Measurements from ENCODE around the gene WFDC12.

WFDC12 gene

DNA sequence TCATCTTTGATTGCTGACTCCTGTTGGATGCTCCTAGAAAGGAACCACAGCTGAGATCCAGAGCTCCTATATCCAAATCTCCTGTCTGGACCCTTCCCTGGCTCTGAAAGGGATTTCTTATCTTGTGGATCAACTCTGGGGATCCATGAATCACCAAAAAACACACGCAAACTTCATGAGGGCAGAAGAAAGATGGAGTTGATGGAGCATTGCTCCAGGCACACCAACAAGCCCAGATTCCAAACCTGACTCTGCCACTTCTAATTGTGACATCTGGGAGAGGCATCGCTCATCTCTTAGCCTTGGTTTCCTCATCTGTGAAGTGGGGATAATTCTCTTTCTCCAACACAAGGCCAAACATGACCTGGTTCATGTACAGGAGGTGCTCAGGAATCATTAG is 30.1 kb downstream of the WFDC12 start:
- no peak for DNase-seq (ENCODE audit: extremely low read depth in 1 of 2, low read depth in 1 of 2)

DNA sequence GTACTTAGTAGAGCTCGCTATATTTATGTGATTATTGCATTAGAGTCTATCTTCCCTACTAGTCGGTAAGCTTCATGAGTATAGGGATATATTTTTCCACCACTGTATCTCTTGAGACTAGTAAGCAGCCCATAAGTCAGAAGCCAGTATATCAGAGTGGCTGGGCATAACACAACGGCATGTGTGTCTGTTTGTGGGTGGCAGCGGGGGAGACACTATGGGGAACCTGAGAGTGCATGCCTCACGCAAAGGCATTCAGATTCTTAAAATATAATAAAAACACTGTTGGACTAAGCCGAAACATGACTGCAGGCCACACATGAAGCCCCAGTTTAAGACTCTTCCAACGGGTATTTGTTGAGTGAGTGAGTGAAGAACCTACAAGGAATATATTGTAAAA is 31.4 kb downstream of the WFDC12 start:
- DNase-seq (ENCODE audit: extremely low read depth in 1 of 2, low read depth in 1 of 2) = no peak

DNA sequence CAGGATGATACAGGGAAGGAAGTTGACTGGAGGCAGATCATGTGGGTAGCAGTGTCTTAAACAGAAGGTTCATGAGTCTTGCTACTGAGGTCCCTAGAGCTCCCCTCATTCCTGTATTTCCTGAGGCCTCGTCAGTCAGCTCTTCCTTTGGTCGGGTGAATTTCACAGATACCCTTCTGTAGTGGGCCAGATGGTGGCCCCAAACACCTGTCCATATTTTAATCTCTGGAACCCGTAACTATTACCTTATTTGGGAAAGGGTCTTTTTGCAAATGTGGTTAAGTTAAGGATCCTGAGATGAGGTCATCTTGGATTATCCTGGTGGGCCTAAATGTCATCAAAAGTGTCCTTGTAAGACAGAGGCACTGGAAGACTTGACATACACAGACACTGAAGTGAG is 32.9 kb downstream of the WFDC12 start:
- no peak for DNase-seq (ENCODE audit: extremely low read depth in 1 of 2, low read depth in 1 of 2)

DNA sequence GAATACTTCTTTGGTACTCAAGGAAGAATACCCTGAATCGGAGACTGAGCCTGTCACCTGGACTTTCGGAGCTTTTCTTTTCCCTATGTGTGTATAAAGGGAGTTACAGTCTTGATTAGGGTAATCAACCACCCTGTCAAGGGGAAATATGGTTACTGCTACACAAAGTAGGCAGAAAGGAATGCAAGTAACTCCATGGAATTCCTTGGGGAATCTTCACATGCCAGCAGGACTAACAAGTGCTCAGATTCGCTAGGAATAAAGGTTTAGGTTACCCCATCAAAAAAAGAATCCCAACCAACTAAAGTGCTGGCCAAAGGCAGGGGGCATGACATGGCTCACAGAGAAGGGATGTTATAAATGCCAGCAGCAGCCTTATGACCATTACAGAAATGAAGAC is 33.8 kb downstream of the WFDC12 start:
- DNase-seq (ENCODE audit: extremely low read depth in 1 of 2, low read depth in 1 of 2) = no peak

DNA sequence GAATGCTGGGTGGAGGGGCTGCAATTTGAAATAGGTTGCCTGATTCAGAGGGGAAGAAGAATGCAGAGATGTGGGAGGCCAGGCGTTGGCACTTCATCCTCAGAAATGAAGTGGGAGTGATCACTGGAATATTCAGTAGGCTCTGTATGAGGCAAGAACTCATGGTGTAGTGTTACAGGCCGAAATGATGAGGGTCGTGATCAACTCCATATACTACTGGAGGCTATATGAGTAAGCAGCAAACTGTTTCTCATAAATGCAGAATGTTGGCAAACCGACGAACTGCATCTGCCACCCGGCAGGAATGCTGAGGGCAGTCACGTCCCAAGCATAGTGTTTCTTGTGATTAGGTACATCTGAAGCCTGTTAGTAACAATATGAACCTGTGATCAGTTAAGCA is 36.0 kb downstream of the WFDC12 start:
- no peak for DNase-seq (ENCODE audit: extremely low read depth in 1 of 2, low read depth in 1 of 2)

DNA sequence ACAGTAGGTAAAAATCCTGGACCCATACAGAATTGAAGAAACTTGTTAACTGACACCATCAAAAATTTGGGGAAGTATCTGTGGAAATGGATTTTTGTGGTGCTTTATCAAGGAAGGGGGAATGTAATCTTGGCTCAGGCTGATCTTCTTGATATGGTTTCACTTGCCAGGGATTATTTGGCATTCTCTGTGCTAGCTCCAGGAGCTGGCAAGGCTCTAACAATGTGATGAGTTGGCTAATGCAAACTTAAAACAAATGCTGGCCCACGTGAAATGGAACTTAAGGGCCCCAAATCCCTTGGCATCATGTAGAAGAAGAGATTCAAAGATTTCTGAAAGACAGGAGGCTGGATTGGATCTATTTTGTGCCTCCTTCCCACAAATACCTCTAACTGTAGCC is 36.5 kb downstream of the WFDC12 start:
- no peak for DNase-seq (ENCODE audit: extremely low read depth in 1 of 2, low read depth in 1 of 2)

DNA sequence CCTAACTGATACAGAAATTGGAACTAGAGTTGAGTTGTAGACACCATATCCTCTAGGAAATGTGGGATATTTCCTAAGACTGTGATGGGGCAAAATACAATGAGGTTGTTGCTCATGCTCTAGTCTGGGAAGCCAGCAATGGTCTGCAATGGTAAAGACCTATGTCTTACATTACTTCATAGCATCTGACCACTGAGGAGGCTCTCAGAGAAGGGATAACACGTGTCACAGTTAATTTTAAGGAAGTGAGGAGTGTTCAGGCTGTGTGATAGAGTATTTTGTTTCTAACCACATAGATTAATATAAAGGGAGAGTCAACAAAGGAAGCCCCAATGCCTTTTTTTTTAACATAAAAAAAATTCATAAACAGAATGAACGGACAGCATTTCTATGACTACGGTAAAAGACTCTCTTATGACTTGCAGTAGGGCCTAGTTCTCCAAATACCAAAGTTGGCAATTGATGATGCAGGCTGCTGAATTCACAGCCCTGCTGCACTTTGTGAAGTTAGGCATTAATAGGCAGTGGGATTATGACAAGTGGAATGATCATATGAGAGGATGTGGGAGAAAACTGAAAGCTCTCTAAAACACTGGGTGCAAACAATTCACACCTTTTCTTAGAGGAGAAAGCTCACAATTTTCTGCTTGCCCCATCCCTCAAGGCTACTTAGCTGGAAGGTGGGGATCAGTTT is 37.0 kb downstream of the WFDC12 start:
- no peak for DNase-seq (ENCODE audit: extremely low read depth in 1 of 2, low read depth in 1 of 2)

DNA sequence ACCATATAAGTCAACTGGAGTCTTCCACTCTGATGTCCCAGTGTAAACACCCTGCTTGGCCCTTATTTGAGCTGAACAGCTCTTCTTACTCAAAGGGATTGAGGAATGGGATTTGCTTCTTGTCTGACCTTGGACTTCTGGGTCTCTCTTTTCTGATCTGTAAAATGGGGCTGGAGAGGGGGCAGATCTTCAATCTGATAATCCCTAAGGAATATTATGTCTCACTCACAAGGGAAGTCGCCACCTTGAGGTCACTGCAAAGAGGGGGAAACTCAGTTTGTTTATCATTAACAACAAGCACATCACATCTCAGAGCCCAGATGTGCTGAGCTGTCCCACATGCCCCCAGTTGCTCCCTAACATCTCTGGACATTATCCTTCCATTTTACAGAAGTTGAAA is 38.4 kb downstream of the WFDC12 start:
- no peak for DNase-seq (ENCODE audit: extremely low read depth in 1 of 2, low read depth in 1 of 2)

DNA sequence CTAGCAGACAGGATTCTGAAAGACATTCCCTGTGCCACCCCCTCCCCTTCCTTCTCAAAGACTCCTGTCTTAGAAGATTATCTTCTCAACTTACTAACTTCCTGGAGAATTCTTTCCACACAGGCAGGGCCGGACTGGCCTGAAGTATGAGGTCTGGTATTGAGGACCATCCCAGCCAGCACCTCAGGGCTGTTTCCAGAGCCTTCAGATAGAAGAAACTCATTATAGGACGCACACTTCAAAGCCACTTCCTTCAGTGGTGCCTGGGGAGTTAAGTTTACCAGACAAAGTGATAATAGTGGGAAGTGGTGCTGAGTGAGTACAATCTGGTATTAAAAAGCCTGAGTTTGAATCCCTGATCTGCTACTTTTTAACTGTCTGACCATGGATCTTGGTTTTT is 39.0 kb downstream of the WFDC12 start:
- DNase-seq (ENCODE audit: extremely low read depth in 1 of 2, low read depth in 1 of 2) = no peak

DNA sequence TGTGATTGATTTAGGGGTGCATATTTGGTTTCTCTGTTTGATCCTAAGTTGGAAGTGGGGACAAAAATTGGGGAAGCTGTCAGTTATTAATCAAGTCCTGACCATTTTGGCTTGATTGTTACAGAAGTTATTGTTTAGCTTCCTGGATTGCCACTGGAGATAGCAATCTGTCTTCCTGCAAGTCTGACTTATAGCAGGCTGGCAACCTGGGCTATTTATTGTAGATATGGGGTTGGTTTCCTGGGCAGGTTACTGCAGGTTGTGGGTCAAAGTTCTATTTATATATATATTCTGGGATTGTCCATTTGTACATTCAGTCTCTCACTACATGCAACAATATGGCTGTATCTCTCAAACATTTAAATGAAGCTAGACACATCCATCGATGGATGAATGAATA is 41.1 kb downstream of the WFDC12 start:
- DNase-seq (ENCODE audit: extremely low read depth in 1 of 2, low read depth in 1 of 2) = no peak

DNA sequence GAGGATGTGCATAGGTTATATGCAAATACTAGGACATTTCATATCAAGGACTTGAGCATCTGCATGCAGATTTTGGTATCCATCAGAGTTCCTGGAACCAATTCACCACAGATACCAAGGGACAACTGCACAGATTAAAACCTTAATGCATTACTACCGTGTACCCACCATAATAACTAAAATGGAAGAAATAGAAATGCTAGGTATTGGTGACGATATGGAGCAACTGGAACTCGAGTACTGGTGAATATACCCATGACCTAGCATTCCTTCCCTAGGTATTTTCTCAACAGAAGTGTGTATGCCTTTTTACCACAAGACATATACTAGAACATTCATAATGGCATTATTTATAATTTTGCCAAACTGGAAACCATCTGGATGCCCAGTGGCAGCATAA is 41.8 kb downstream of the WFDC12 start:
- DNase-seq (ENCODE audit: extremely low read depth in 1 of 2, low read depth in 1 of 2) = no peak

DNA sequence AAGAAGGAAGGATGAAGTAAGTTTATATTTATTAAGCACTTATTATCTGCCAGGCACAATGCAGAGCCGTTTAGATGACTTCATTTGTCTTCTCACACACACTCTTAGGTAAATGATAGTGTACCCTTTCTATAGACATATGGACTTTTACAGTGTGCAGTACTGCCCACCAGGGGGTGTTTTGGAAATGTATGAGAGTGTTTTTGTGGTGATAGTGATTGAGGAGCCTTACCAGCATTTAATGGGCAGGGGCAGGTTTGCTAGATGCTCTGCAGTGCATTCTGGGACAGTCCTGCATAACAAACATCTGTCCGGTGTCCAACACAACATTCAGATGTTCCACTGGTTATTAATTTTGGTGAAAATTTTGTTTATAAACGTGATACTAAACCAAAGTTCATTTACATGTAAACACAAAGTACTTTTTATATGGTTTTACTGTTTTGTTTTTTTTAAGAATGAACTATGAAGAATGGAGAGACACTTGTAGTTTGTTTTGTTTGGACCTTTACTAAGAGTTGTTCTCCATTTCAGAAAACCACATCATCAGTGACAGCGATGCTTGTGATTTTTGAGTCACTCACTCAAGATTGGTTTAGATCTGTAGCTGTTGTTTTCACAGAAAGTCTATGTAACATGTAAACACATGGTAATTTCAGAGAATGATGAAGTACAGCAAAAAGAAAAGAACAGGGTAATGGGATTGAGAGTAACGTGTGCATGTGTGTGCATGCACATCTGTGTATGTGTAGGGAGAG is 43.2 kb downstream of the WFDC12 start:
- no peak for DNase-seq (ENCODE audit: extremely low read depth in 1 of 2, low read depth in 1 of 2)

DNA sequence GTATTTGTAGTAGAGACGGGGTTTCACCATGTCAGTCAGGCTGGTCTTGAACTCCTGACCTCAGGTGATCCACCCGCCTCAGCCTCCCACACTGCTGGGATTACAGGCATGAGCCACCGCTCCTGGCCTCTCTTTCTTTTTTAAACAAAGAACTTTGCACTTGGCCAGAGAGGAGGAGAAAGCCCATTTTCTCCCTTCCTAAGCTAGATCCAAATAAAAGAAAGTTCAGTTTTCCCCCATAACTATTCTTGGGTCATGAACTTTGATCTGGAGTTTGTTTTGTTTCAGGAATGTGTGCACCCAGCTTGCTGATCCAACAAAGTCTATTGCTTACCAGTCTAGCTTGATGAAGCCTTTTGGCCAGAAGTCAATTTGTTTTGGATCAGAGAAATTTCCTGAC is 46.7 kb downstream of the WFDC12 start:
- no peak for DNase-seq (ENCODE audit: extremely low read depth in 1 of 2, low read depth in 1 of 2)

Measured in stimulated activated CD8-positive, alpha-beta memory T cell treated with anti-CD3 and anti-CD28 coated beads, Interleukin-7, amount 100 ng/mL, for 48 hours (primary cell).